Thyroid gland (tissue), 4 donors: ENCODE measurements around the gene ENTR1. TPM values are rescaled to one million over a fixed set of nuclear protein-coding genes. Genes with fewer than 3 reads are reported as not detected.

ENCODE experiments used
- DNase-seq, 2 donors: peaks; one replicate each; pipeline ENCODE4 v3.0.0-alpha.2; 2019
- H3K27ac ChIP-seq, 3 donors: fragments of 200-600 bp; sonication (generic); 1 replicate in 2 of 3; 2 replicates in 1 of 3; pipeline ENCODE4 v1.5.1; 2016 to 2019; ENCODE audit warnings: mild to moderate bottlenecking in 1 of 3, moderate library complexity in 1 of 3
- H3K27me3 ChIP-seq: fragments of 200-600 bp; sonication (generic); one replicate; pipeline ENCODE4 v1.5.1; 2019
- H3K36me3 ChIP-seq, 2 donors: fragments of 200-600 bp; sonication (generic); one replicate each; pipeline ENCODE4 v1.5.1; 2016 to 2019
- H3K4me1 ChIP-seq, 2 donors: fragments of 200-600 bp; sonication (generic); one replicate each; pipeline ENCODE4 v1.5.1; 2017 to 2019
- H3K4me3 ChIP-seq, 3 donors: fragments of 200-600 bp; sonication (generic); replicated peaks in 1 of 3; 1 replicate in 2 of 3; 2 replicates in 1 of 3; pipeline ENCODE4 v1.5.1; 2016; ENCODE audit warnings: mild to moderate bottlenecking in 1 of 3
- H3K9me3 ChIP-seq: fragments of 200-600 bp; sonication (generic); one replicate; pipeline ENCODE4 v1.5.1; 2017
- CTCF ChIP-seq, 6 experiments: fragments of 200-600 bp in 3 of 6; fragments of 450-650 bp in 3 of 6; sonication (generic) in 3 of 6; IDR thresholded peaks; one replicate each; pipeline ENCODE4 v1.5.1; 2016 to 2019; ENCODE audit warnings: antibody characterized with exemption in 6 of 6, mild to moderate bottlenecking in 2 of 6, inconsistent platforms in 1 of 6, moderate library complexity in 1 of 6
- POLR2A ChIP-seq, 2 donors: fragments of 450-650 bp; IDR thresholded peaks; one replicate each; pipeline ENCODE4 v1.6.1; 2017; ENCODE audit warnings: antibody characterized with exemption in 2 of 2, mild to moderate bottlenecking in 2 of 2, moderate library complexity in 1 of 2
- WGBS, 2 donors: methylation state at CpG; one replicate each; pipeline ENCODE4 v1.1.5; 2017; 5-methylcytosine and 5-hydroxymethylcytosine counted together
- intact Hi-C: fragments of 100-400 bp; cut with DNase I; formaldehyde crosslinking; loops from one replicate; pipeline ENCODE4 v1.15.1; 2023
- total RNA-seq, 4 donors: library from RNA; depleted of rRNA; stranded (reverse); fragments of >200 nt; gene quantifications; one replicate each; pipeline ENCODE4 v1.2.3, GENCODE V29; 2016

Gene ENTR1
- total RNA-seq, 4 donors from 2014 or later: 27.9 to 46.1 (median 33.9) TPM

DNA sequence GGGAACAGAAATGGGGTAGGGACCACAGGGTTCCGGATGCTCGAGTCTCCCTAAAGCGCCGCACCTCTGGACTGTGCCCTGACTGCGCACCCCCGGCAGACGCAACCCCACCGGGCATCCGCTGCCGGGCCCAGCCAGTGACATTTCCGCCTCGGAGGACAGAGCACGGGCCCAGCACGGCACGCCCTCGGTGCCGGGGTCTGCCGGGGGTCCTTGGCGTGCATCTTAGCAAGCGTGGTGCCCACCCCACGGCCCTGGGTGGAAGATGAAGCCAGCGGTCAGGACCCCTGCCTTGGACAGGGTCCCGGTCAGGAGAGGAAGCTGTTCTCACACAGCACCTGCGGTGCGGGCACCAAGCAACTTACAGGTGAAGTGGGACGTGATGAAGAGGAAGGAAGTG is 22.2 kb upstream of the ENTR1 start:
- no peak for DNase-seq

GRCh38 chr9:136431782-136432350 is 21.5 kb upstream of the ENTR1 start:
- Histone ChIP-seq H3K4me3 (no peak overlapping the region), H3K27me3 (no peaks in the 10 kb centered on the region), H3K27ac (no peak overlapping the region), H3K36me3 (peaks cover 9 to 21% of the 10 kb centered on the region in 2 donors), H3K9me3 (no peaks in the 10 kb centered on the region), H3K4me1 (peaks cover 0 to 5% of the 10 kb centered on the region in 2 donors)
- 94 to 95% methylated on average over 14 to 20 of the region's 36 CpGs for WGBS, 2 donors
- no peak for TF ChIP-seq POLR2A (IDR thresholded peaks at IDR 0.05)
- intact Hi-C loops: no loop called here
- no peak for DNase-seq

More for the DNA sequence above, 22.2 kb upstream of the ENTR1 start:
- intact Hi-C loops: no loop called here
- peaks cover 9 to 21% of the 10 kb centered on the region in 2 donors for H3K36me3 ChIP-seq
- no peak overlapping the region for H3K4me3 ChIP-seq
- H3K27ac ChIP-seq: no peak overlapping the region
- 89 to 92% methylated on average over 23 to 26 of the region's 26 CpGs for WGBS, 2 donors
- no peaks in the 10 kb centered on the region for H3K27me3 ChIP-seq
- no peak for TF ChIP-seq CTCF (IDR thresholded peaks at IDR 0.05)
- TF ChIP-seq POLR2A (IDR thresholded peaks at IDR 0.05): no peak
- no peaks in the 10 kb centered on the region for H3K9me3 ChIP-seq
- peaks cover 3 to 13% of the 10 kb centered on the region in 2 donors for H3K4me1 ChIP-seq

DNA sequence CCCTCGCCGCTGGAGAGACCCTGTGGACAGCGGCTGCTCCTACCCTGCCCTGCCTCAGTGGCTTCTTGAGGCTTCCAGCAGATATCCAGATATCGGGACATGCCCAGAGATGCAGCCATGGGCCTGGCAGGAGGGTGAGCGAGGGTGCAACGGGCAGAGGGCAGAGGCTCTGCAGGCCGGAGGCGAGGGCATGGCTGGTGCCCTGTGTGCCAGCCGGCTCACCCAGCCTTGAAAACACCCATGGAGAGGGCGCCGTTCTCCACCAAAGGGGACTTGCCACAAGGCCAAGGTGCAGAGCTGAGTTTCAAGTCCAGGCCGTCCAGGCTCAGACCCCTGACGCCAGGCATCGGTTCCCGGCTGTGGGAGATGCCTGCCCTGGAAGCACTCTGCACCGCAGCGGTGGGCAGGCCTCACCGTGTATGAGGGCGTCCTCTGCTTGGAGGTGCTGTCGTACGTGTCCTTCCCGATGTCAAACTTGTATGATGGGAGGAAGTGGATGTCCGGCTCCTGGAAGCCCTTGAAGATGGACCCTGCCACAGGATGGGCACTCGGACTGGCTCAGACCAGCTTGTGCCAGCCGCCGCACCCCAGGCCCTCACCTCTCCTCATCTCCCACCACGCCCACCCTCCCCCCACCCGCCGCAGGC is 20.3 kb upstream of the ENTR1 start:
- Histone ChIP-seq H3K27ac (no peak overlapping the region), H3K9me3 (no peaks in the 10 kb centered on the region), H3K4me3 (no peak overlapping the region), H3K4me1 (peaks cover 7 to 10% of the 10 kb centered on the region in 2 donors), H3K27me3 (no peaks in the 10 kb centered on the region), H3K36me3 (peaks cover 9 to 21% of the 10 kb centered on the region in 2 donors)
- no peak for DNase-seq
- TF ChIP-seq CTCF (IDR thresholded peaks at IDR 0.05): no peak
- TF ChIP-seq POLR2A (IDR thresholded peaks at IDR 0.05): no peak
- 99% methylated on average over 11 to 26 of the region's 29 CpGs for WGBS, 2 donors
- intact Hi-C loops: no loop called here

DNA sequence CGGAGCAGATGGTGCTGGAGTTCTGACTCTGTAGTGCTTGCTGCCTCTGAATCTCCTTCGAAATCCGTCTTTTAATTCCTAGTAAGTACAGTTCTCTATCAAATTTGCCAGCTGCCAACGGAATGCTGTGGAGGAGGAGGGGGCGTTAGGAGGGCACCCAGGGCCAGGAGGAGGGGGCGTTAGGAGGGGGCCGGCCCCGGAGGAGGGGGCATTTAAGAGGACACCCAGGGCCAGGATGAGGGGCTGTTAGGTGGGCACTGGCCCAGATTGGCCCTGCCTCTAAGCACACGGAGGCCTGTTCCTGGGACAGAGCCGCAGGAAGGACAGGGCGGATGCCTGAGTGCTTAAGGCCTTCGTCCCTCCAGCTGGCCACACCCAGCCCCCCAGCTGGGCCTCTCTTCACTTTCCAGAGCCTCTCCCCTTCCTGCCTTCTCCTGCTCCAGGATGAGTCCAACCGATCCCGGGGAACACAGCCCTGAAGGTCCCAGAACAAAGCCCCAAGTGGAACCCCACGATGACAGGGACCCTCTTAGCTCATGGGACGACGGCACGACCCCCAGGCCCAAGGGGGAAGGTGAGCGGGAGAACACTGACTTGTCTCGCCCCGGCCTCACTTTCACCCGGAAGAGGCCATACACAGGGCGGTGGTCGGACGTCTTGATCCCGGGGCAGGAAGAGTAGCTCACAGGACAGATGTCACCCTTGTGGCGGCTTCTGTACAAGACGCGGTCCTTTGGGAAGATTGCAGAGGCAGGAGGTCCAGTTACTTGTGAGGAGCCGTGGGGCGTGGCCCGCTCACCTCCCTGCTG is 19.5 kb upstream of the ENTR1 start:
- TF ChIP-seq CTCF (IDR thresholded peaks at IDR 0.05) (no peak), POLR2A (IDR thresholded peaks at IDR 0.05) (no peak)
- intact Hi-C loops: no loop called here
- Histone ChIP-seq H3K4me3 (no peak overlapping the region), H3K27ac (no peak overlapping the region), H3K27me3 (no peaks in the 10 kb centered on the region), H3K36me3 (peaks cover 9 to 21% of the 10 kb centered on the region in 2 donors), H3K4me1 (peaks cover 11 to 16% of the 10 kb centered on the region in 2 donors), H3K9me3 (no peaks in the 10 kb centered on the region)
- WGBS, 2 donors: 83 to 91% methylated on average over 14 to 19 of the region's 32 CpGs
- DNase-seq: no peak

GRCh38 chr9:136429075-136429628 is 18.7 kb upstream of the ENTR1 start:
- Histone ChIP-seq H3K9me3 (no peaks in the 10 kb centered on the region), H3K27ac (no peak overlapping the region), H3K4me3 (no peak overlapping the region), H3K4me1 (peaks cover 11 to 17% of the 10 kb centered on the region in 2 donors), H3K27me3 (no peaks in the 10 kb centered on the region), H3K36me3 (peaks cover 9 to 21% of the 10 kb centered on the region in 2 donors)
- intact Hi-C loops: no loop called here
- TF ChIP-seq CTCF (IDR thresholded peaks at IDR 0.05) (no peak), POLR2A (IDR thresholded peaks at IDR 0.05) (no peak)
- no peak for DNase-seq
- WGBS, 2 donors: 85 to 86% methylated on average over 15 to 18 of the region's 21 CpGs
